Transverse colon (tissue), 3 donors: ENCODE data around the gene ALOX5AP.
"Not testable (repeated sequence)": the region's sequence is repeated elsewhere in the genome, so short reads cannot be mapped to it uniquely, and the experiment has no call there.

Experiments
- CTCF ChIP-seq, 5 experiments: fragments of 200-600 bp in 3 of 5; fragments of 450-650 bp in 2 of 5; sonication (generic) in 3 of 5; IDR thresholded peaks; 1 replicate in 2 of 5; 2 replicates in 3 of 5; pipeline ENCODE4 v1.5.1; 2016 to 2017; ENCODE audit warnings: antibody characterized with exemption in 5 of 5, inconsistent platforms in 3 of 5, mild to moderate bottlenecking in 2 of 5, moderate library complexity in 1 of 5
- POLR2A ChIP-seq: fragments of 450-650 bp; IDR thresholded peaks from one replicate; pipeline ENCODE4 v1.6.1; 2016; ENCODE audit warnings: antibody characterized with exemption, mild to moderate bottlenecking, moderate library complexity

GRCh38 chr13:30747845-30748244, 12.5 kb downstream of the ALOX5AP start:
- TF ChIP-seq CTCF (IDR thresholded peaks at IDR 0.05); POLR2A: not testable (repeated sequence)
